HAP-1 (cell line): ENCODE measurements around the gene TSNAXIP1.

ENCODE experiments used
- DNase-seq, 2 experiments: peaks; one replicate each; pipeline ENCODE4 v3.0.0-alpha.2; 2016 to 2020; ENCODE audit warnings: low spot score in 2 of 2
- H3K27me3 ChIP-seq: fragments of 250-450 bp; sonication (Bioruptor Pico); 2 replicates; pipeline ENCODE4 v1.5.1; 2020; ENCODE audit warnings: low read depth, mild to moderate bottlenecking, moderate library complexity
- H3K36me3 ChIP-seq: fragments of 250-450 bp; sonication (Bioruptor Pico); replicated peaks from 2 replicates; pipeline ENCODE4 v1.5.1; 2020; ENCODE audit warnings: mild to moderate bottlenecking
- H3K4me1 ChIP-seq: fragments of 250-450 bp; sonication (Bioruptor Pico); 2 replicates; pipeline ENCODE4 v1.5.1; 2020; ENCODE audit warnings: mild to moderate bottlenecking
- H3K4me3 ChIP-seq: fragments of 250-450 bp; sonication (Bioruptor Pico); 2 replicates; pipeline ENCODE4 v1.5.1; 2020; ENCODE audit warnings: mild to moderate bottlenecking, moderate library complexity
- H3K9me3 ChIP-seq: fragments of 250-450 bp; sonication (Bioruptor Pico); 2 replicates; pipeline ENCODE4 v1.5.1; 2020; ENCODE audit warnings: mild to moderate bottlenecking, moderate library complexity
- in situ Hi-C: fragments of 300-500 bp; cut with MboI; formaldehyde crosslinking; loops from 3 replicates; pipeline ENCODE4 v1.14.3; 2020; ENCODE audit warnings: low sequenced_read_pairs, inconsistent platforms, mixed read lengths

TSNAXIP1 gene

GRCh38 chr16:67773569-67774456, 32.9 kb upstream of the TSNAXIP1 start:
- Histone ChIP-seq H3K4me1 (no peaks in the 10 kb centered on the region), H3K9me3 (no peaks in the 10 kb centered on the region), H3K27me3 (no peaks in the 10 kb centered on the region), H3K4me3 (no peak overlapping the region), H3K36me3 (peaks cover 11% of the 10 kb centered on the region; the same call in 1 of the 2 replicates)
- DNase-seq = no peak
- in situ Hi-C loops = no loop called here

- H3K9me3 ChIP-seq = no peaks in the 10 kb centered on the region
- no peak for DNase-seq
- no peaks in the 10 kb centered on the region for H3K4me1 ChIP-seq
- no peak overlapping the region for H3K4me3 ChIP-seq
- 0 out of 2 replicates have a peak, but pooled peaks cover 11% of the 10 kb centered on the region for H3K36me3 ChIP-seq
- no peaks in the 10 kb centered on the region for H3K27me3 ChIP-seq
- in situ Hi-C loops = no loop called here
Observed at GRCh38 chr16:67774457-67774853, 32.2 kb upstream of the TSNAXIP1 start.

DNA sequence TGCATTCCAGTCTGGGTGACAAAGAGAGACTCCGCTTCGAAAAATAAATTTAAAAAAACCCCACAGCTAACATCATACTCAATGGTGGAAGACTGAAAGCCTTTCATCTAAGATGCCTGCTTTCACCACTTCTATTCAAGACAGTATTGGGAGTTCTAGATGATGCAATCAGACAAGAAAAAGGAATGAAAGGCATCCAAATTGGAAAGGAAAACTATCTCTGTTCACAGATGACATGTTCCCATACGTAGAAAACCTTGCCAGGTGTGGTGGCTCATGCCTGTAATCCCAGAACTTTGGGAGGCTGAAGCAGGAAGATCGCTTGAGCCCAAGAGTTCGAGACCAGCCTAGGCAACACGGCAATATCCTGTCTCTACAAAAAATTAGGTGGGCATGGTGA, 31.4 kb upstream of the TSNAXIP1 start:
- DNase-seq = no peak
- Histone ChIP-seq H3K4me1 (no peaks in the 10 kb centered on the region), H3K36me3 (0 out of 2 replicates have a peak, but pooled peaks cover 10% of the 10 kb centered on the region), H3K4me3 (no peak overlapping the region), H3K27me3 (no peaks in the 10 kb centered on the region), H3K9me3 (no peaks in the 10 kb centered on the region)
- in situ Hi-C loops = no loop called here

DNA sequence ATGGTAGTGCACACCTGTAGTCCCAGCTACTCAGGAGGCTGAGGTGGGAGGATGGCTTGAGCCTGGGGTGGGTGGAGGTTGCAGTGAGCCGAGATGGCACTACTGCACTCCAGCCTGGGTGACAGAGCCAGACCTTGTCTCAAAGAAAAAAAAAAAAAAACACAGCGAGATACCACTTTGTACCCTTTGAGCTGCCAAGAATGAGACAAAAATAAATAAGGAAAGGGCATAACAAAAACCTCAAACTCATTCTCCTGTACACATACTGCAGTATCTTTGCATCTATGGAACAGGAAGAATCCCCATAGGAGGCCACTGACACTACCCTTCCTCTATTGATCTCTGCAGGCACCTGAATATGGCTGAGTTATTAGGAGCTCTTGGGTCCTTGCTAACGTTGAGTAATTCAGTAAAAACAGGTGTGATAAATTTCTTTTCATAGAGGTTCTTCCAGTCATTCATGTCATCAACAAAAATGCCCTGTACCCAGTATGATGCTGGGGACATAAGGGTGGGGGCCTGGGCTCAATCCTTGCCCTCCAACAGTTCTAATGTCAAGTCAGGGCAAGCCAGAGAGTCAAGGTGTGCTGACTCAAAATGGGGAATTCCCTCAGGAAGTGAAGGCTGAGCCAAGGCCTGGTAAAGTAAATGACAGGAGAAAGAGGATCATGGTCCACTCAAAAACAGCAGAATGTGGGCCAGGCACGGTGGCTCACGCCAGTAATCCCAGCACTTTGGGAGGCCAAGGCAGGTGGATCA, 27.3 kb upstream of the TSNAXIP1 start:
- H3K36me3 ChIP-seq = 0 out of 2 replicates have a peak, but pooled peaks cover 6% of the 10 kb centered on the region

DNA sequence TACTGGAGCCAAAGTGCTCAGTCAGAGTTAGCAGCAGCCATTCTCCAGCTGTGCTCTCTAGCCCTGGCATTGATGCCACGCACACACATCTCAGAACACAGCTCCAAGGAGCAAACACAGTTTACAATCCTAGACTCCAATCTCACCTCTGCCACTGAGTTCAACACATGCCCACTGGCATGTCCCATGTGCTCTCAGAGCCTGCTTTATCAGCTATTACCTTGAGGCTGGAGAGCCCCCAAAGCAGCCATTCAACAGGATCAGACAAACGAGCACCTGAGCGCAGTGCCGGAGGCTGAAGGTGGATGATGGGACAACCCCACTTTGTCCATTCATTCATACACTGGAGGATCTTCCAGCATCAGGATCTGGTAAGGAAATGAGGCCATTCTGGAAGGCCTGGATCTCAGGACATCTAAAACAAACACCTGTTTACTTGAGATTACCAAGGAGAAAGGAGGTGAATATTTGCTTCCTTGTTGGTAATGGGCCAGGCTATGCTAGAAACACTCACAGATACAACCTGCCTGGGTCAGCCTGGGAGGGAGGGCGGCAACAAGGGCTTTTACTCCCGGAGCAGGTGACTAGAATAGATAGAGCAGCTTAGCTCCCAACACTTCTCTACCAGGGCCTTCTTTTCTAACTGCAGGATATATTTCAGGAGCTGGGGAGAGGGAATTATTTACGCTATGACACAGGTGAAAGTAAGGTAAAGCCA, 25.7 kb upstream of the TSNAXIP1 start:
- Histone ChIP-seq H3K36me3 (no peaks in the 10 kb centered on the region), H3K4me3 (no peak overlapping the region), H3K27me3 (no peaks in the 10 kb centered on the region), H3K9me3 (no peaks in the 10 kb centered on the region), H3K4me1 (no peaks in the 10 kb centered on the region)
- in situ Hi-C loops = no loop called here
- DNase-seq = no peak

More for the DNA sequence above, 27.3 kb upstream of the TSNAXIP1 start:
- Histone ChIP-seq H3K4me3 (no peak overlapping the region), H3K9me3 (no peaks in the 10 kb centered on the region), H3K4me1 (no peaks in the 10 kb centered on the region), H3K27me3 (no peaks in the 10 kb centered on the region)
- no peak for DNase-seq
- in situ Hi-C loops = no loop called here

- Histone ChIP-seq H3K36me3 (no peaks in the 10 kb centered on the region), H3K4me3 (no peak overlapping the region), H3K27me3 (no peaks in the 10 kb centered on the region), H3K9me3 (no peaks in the 10 kb centered on the region), H3K4me1 (no peaks in the 10 kb centered on the region)
- DNase-seq = no peak
- in situ Hi-C loops = no loop called here
Observed at GRCh38 chr16:67781565-67781921, 25.1 kb upstream of the TSNAXIP1 start.

GRCh38 chr16:67782567-67783352, 23.9 kb upstream of the TSNAXIP1 start:
- in situ Hi-C loops = no loop called here
- DNase-seq = no peak
- no peaks in the 10 kb centered on the region for H3K27me3 ChIP-seq
- H3K4me3 ChIP-seq = no peak overlapping the region
- no peaks in the 10 kb centered on the region for H3K36me3 ChIP-seq
- H3K4me1 ChIP-seq = no peaks in the 10 kb centered on the region
- H3K9me3 ChIP-seq = no peaks in the 10 kb centered on the region

DNA sequence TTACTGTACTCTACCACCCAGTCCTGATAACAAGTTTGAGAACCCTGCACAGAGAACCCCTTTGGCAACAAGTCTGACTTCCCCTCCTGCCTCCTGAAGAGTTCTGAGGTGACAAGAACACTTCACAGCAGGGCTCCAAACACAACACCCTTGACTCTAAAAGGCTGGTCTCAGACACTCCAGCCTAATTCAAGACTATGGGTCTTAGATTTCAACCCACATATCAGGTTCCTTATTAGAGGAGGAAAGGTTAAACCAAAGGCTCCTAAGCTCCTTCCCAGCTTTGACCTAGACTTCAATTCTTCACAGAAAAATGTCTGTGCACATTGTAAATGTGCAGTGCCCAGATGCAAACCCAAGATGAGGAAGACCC, 23.4 kb upstream of the TSNAXIP1 start:
- in situ Hi-C loops = no loop called here
- no peak overlapping the region for H3K4me3 ChIP-seq
- H3K4me1 ChIP-seq = no peaks in the 10 kb centered on the region
- no peaks in the 10 kb centered on the region for H3K9me3 ChIP-seq
- no peak for DNase-seq
- H3K36me3 ChIP-seq = no peaks in the 10 kb centered on the region
- H3K27me3 ChIP-seq = no peaks in the 10 kb centered on the region

DNA sequence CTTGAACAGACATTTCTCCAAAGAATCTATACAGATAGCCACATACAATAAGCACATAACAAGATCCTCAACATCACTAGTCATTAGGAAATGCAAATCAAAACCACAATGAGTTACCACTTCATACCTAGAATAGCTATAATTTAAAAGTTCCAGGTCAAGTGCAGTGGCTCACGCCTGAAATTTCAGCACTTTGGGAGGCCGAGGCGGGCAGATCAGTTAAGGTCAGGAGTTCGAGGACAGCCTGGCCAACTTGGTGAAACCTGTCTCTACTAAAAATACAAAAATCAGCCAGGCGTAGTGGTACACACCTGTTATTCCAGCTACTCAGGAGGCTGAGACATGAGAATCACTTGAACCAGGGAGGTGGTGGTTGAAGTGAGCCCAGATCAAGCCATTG, 20.2 kb upstream of the TSNAXIP1 start:
- no peak for DNase-seq
- no peaks in the 10 kb centered on the region for H3K4me1 ChIP-seq
- H3K27me3 ChIP-seq = no peaks in the 10 kb centered on the region
- in situ Hi-C loops = no loop called here
- no peak overlapping the region for H3K4me3 ChIP-seq
- no peaks in the 10 kb centered on the region for H3K36me3 ChIP-seq
- H3K9me3 ChIP-seq = no peaks in the 10 kb centered on the region

DNA sequence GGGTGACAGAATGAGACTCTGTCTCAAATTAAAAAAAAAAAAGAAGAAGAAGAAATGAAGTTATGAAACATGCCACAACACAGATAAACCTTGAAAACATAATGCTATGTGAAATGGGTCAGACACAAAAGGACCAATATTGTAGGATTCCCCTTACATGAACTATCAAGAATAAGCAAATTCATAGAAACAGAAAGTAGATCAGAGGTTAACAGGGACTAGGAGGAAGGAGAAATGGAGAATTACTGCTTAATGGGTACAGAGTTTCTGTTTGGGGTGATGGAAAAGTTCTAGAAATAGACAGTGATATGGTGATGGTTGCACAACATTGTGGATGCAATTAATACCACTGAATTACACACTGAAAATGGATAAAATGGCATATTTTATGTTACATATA, 16.6 kb upstream of the TSNAXIP1 start:
- H3K4me1 ChIP-seq = no peaks in the 10 kb centered on the region
- DNase-seq = no peak
- H3K36me3 ChIP-seq = no peaks in the 10 kb centered on the region
- H3K4me3 ChIP-seq = no peak overlapping the region
- no peaks in the 10 kb centered on the region for H3K9me3 ChIP-seq
- in situ Hi-C loops = no loop called here
- no peaks in the 10 kb centered on the region for H3K27me3 ChIP-seq

DNA sequence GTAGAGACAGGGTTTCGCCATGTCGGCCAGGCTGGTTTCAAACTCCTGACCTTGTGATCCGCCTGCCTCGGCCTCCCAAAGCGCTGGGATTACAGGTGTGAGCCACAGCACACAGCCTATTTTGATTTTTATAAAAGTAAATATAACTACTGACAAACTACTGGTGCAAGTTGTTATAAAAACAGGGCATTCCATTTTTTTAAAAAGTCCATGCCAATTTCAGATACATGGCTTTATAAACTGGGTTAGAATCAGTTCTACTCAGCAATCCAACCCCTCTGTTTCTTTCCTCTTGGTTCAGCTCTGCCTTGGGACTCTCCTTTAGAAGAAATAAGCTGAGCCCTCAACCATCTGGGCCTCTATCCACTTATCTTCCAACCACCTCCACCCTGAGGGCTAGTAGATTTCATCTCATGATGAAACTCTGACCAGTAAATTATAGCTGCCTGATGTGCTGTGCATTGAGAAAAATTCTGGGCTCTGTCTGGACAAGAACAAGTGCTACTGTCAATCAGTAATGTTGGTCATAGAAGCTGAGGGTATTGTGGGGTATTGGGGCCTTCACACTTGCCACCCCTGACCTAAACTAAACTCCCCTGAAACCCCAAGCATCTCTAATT, 10.5 kb upstream of the TSNAXIP1 start:
- H3K27me3 ChIP-seq = no peaks in the 10 kb centered on the region
- in situ Hi-C loops = no loop called here
- peaks cover 9% of the 10 kb centered on the region; the same call in 1 of the 2 replicates for H3K36me3 ChIP-seq
- no peaks in the 10 kb centered on the region for H3K4me1 ChIP-seq
- no peak overlapping the region for H3K4me3 ChIP-seq
- H3K9me3 ChIP-seq = no peaks in the 10 kb centered on the region
- DNase-seq = no peak

- peaks cover 6% of the 10 kb centered on the region for H3K4me1 ChIP-seq
- DNase-seq = no peak
- in situ Hi-C loops = no loop called here
- H3K27me3 ChIP-seq = no peaks in the 10 kb centered on the region
- H3K36me3 ChIP-seq = peaks cover 19% of the 10 kb centered on the region
- H3K9me3 ChIP-seq = no peaks in the 10 kb centered on the region
- H3K4me3 ChIP-seq = no peak overlapping the region
Observed at GRCh38 chr16:67800338-67800926, 6.3 kb upstream of the TSNAXIP1 start.

DNA sequence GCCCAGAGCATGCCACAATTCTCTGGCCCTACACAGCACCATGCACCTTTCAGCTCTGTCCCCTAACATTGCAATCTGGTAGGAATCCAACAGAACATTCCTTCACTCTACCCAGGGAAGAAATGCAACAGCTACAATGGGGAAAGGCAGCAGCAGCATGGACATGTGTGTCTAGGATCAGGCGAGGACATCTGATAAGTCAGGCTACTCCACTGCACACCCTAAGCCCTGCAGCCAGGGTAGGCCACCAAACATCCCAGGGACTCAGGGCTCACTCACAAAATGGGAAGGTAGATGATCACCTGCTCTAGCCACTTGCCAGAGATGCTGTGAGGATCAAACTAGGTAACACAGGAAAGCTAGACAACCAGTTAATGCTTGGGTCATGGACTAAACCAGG, 5.4 kb upstream of the TSNAXIP1 start:
- Histone ChIP-seq H3K4me3 (no peak overlapping the region), H3K9me3 (no peaks in the 10 kb centered on the region), H3K27me3 (no peaks in the 10 kb centered on the region), H3K36me3 (peaks cover 19% of the 10 kb centered on the region), H3K4me1 (peaks cover 8% of the 10 kb centered on the region)
- in situ Hi-C loops = no loop called here
- no peak for DNase-seq
